ENCODE measurements around the gene NUS1.
"Not testable (repeated sequence)": the region's sequence is repeated elsewhere in the genome, so short reads cannot be mapped to it uniquely, and the experiment has no call there.

Gene NUS1

DNA sequence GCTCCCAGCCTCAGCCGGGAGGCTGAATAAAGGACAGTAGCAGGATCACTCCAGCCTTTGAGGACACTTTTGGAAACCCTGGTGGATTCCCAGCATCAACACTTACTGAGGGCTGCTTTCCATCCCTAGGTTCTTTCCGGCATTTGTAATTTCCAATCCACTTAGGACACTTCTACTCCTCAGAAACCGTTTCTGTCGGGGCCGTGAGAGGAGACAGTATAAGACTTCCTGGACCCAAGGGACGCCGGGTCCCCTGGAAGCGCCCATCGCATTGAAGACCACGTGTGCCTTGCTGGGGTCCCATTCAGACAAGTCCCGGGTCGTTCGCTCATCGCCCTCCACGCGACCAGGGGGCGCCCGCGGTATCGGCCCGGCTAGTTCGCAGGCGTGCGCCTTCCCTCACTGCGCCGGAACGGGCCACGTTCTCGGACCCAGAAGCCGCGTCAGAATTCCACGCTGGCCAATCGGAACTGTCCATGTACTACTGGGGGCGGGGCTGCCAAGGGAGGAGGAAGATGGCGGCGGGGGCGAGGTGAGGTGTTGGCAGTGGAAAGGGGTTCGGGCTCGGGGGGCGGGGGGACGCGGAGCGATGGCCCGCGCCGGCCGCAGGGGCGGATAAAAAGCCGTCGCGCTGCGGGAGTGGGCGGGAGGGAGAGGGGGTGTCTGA is at the start of gene NUS1:
NUS1 (plus strand) TSS at position 479 of the 667 bp plus-strand sequence. CDS start 202 bp downstream, outside the sequence.
- DNase-seq (ENCODE audit: low spot score), result peak; percentile 99

DNA sequence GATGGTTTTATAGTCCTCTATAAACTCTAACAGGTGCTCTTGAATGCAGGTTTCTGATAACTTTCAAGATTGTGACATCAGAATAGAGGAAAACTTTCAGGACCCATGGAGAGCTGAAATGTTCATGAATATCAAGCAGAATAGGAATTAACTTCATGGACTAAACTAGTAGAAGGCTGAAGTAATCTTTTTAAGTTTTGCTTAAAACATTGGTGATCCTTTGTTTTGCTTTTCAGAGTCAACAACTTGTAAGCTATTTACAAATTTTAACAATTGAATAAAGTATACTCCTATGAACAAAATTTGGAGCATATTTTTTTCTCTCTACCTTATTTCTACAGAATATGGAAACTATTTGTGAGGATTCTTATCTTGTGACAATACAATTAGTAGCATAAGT is 47.7 kb upstream of the NUS1 start:
- DNase-seq (ENCODE audit: low spot score), result no peak

DNA sequence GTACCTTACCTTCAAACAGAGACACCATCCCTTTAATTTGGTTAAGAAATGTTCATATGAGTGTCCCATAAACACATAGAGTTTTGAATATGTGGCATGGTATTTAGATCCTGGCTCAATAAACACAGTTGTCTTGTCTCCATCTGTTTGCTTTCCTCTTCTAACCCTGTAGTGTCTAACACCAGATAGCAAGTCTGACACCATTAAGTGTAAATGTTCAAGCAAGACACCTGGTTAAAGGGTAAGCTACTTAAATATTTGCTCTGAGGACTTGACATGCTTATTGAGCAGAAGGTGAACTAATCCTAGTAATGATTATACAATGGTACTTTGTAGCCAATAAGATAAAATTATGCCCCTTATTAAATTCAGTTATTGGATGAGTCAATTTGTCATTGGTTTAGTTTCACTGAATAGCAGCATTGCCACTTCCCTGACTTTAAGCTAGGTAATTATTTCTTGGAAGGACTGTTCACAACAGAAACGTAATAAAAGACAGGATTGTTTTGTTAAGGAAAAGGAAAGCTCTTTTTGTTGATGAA is 46.1 kb upstream of the NUS1 start:
- DNase-seq (ENCODE audit: low spot score), result no peak

DNA sequence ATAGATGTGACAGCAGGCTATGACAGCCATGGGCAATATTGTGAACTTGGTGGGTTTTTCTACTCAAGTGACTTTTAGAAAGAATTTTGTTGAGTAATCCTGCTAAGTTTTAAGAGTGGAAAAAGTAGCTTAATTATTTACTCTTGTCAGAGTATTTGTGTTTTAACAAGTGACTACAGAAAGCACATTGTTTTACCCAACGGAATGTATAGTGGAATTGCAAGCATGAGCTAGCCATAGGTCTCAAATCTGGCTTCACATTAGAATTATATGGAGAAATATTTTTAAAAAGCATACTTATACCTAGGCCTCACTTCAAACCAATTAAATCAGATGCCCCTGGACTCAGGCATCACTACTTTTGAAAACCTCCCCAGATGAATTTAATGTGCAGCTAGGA is 37.5 kb upstream of the NUS1 start:
- no peak for DNase-seq (ENCODE audit: low spot score)

DNA sequence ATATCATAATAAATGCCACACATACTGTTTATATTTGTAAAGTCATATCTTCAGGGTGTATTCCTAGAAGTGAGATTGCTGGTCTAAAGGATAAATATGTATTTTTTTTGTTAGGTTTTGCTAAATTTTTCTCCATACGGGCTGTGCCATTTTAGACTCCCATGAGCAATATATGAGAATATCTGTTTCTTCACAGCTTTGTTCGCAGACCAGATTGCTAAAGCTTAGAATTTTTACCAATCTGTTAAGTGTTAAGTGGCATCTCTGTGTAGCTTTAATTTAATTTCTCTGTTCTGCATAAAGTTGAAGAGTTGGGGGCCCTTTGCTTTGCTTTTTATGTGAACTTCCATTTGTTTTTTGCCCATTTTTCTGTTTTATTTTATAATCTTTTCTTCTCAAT is 32.3 kb upstream of the NUS1 start:
- DNase-seq (ENCODE audit: low spot score), result no peak

DNA sequence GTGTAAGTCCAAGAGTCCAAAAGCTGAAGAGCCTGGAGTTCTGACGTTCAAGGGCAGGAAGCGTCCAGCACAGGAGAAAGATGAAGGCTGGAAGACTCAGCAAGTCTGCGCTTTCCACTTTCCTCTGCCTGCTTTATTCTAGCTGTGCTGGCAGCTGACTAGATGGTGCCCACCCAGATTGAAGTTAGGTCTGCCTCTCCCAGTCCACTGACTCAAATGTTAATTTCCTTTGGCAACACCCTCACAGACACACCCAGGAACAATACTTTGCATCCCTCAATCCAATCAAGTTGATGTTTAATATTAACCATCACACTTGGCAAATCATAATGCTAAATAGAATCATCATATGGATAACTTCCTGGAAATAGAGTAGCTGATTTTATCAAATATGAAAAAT is 23.3 kb upstream of the NUS1 start:
- DNase-seq (ENCODE audit: low spot score), result not testable (repeated sequence)

DNA sequence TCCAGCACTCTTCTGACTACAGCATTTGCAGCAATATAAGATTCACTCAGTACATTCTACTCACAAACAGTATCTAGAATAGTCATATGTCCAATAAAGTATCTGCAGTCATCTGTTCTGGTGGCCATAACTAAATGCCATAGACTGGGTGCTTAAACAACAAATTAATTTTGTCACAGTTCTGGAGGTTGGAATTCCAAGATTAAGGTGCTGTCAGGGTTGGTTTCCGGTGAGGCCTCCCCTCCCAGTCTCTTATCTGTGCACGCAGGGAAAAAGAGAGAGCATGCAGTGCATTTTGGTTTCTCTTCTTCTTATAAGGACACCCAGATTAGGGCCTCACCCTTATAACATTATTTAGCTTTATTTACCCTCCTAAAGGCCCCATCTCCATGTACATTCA is 21.3 kb upstream of the NUS1 start:
- no peak for DNase-seq (ENCODE audit: low spot score)

DNA sequence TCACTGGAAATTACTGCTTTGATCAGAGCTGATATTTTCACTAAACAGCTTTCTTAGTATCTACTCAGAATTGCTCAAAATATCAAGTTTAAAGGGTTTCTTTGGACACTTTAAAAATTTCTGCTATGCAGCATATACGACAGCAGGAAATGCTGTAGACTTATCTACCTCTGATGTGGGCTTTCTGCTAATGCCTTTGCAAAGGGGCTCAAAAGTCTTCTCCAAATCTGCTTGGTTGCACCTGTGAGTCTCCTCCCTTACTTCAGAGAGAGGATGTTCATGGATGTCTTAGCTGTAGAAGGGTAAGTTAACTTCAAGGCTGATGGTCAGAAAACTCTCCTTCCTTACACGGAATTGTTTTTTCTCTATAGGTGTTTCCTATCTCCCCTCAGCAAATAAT is 19.9 kb upstream of the NUS1 start:
- no peak for DNase-seq (ENCODE audit: low spot score)

DNA sequence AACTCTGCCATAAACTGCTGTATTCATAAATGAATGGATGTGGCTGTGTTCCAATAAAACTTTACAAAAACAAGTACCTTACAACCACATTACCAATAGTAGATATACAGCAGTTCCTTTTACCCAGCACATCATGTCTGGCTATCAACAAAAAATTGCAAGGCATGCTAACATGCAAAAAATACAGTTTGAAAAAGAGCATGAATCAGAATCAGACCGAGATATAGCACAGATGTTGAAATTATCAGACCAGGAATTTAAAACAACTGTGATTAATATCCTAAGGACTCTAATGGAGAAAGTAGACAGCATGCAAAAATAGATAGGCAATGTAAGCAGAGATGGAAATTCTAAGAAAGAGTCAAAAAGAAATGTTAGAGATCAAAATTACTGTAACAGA is 8.4 kb upstream of the NUS1 start:
- DNase-seq (ENCODE audit: low spot score), result no peak

DNA sequence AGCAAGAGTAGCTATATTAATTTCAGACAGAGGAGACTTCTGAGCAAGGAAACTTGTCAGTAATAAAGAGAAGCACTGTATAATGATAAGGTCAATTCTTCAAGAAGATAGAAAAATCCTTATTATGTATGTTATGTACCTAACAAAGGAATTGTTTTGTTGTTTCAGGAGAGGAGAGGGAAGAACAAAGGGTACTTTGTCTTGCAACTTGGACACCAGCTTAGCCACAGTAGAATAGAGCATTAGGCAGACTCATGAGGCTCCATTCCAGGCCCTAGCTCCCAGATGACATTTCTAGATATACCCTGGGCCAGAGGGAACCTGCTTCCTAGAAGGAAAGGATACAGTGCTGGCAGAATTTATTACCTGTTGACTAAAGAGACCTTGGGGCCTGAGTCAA is 6.5 kb upstream of the NUS1 start:
- no peak for DNase-seq (ENCODE audit: low spot score)

DNA sequence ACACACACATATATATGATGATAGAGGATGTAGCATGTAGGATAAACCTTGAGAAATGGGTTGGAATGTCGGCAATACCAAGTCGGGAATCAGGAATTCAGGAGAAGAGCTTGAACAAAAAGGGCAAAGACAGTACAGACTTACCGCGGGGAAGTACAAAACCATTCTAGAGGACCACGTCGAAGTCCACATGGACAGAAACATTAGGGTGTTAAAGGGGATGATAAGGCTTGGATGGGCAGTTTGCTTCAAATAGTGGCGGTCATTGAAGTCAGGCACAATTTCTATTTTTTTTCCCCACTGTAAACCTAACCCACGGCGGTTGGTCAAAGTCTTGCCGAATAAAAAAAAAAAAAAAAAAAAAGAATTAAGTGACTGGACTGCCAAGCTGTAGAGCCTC is 766 bp upstream of the NUS1 start:
- no peak for DNase-seq (ENCODE audit: low spot score)

DNA sequence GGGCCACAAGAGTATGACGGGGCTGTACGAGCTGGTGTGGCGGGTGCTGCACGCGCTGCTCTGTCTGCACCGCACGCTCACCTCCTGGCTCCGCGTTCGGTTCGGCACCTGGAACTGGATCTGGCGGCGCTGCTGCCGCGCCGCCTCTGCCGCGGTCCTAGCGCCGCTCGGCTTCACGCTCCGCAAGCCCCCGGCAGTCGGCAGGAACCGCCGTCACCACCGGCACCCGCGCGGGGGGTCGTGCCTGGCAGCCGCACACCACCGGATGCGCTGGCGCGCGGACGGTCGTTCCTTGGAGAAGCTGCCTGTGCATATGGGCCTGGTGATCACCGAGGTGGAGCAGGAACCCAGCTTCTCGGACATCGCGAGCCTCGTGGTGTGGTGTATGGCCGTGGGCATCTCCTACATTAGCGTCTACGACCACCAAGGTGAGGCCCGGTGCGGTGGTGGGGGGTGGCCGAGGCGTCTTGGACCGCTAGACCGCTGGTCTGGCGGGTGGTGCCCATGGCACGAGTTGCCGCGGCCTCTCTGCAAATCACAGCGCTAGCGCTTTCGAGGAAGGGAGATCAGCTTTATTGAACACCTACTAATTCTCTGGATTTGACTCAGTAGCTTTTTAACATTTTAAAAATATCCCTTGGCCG is 511 bp downstream of the NUS1 start:
- DNase-seq (ENCODE audit: low spot score), result not testable (repeated sequence)

DNA sequence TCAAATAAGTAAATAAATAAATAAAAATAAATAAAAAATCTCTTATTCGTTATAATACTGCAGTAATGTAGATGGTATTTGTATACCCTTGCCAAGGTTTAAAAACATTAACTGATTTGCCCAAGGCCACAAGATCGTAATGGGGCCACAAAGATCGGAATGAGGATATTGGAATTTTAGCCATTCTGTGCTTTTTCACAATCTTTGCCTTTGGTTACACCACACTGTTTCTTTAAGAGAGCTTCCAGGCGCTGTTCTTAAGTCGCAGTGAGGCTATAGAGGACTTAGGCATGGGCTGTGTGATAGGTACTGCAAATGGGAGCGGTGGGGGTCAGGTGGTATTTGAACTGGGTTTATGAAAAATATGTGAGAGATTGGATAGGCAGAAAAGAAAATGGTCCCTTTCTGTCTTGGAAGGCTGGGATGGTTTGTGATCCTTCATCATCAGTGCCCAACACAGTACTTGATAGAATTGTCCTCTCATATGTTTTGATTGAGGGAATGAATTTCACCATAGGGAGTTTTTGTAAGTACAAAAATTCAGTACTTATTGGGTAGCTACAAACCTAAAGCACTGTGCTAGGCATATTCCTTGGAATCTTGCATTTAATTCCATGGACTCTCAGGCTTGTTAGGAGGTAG is 1.4 kb downstream of the NUS1 start:
- no peak for DNase-seq (ENCODE audit: low spot score)

DNA sequence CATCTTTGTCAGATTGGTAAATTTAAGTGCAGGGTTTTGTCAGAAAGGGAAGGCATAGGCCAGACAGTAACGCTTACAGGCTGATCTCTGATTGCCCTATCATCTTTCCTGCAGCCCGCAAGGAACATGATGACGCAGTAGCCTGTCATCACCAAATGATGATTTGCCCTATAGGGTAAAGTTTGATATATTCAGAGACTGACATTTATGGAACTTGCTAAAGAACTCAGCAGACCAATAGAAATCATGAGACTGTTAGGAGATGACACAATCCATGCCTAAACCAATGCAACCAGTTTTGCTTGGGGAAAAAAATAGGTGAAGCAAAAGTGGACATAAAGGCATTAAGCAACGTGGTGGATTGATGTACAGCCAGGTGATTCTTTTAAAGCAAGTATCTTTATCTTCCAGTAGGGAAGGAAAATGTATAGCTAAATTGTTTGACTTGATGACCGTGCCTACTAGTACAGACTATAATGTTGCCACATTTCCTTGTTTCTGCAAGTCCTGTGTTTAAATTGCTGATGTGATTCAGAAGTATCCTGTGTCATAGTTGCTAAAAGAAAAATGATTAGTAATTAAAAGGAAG is 2.4 kb downstream of the NUS1 start:
- DNase-seq (ENCODE audit: low spot score), result peak; percentile 5

DNA sequence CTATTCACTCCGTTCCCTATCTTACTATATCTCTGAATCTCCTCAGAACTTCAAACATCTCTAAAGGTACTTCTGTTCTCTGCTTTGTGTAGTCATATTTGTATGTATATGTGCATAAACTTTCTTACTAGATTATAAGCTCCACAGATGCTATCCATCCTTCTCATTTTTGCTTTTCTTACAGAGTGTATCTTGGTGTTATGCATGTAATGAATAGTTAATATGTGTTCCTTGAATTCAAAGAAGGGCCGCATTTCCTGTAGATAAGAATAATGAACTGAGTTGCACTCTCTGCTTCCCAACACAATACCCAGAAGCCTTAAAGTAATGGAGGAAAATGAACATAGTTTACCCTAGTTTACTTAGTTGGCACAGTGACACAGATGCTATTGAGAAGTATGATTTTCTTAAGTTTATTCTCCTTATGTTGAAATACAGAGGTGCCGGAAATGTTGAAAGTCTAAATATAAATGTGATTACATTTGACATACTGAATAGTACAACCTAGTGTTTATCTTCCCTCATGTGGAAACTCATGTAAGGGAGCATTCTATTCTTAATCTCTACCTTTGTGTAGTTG is 6.0 kb downstream of the NUS1 start:
- DNase-seq (ENCODE audit: low spot score), result no peak

DNA sequence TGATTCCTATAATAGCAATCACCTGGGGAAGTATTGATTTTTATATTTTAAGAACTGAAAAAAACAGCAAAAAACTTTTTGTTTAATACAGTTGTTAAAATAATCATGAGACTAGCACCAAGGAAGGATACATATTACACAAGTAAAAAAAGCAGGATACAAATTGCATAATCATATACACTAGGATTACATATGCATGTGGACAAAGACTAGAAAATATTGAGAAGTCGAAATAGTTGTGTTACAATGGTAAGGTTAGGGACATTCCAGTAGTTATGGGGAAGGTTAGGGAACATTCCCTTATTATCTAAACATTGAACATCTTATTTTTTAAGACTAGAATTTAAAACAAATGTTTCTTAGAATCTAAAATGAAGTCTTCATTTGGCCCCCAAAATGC is 9.5 kb downstream of the NUS1 start:
- DNase-seq (ENCODE audit: low spot score), result no peak

DNA sequence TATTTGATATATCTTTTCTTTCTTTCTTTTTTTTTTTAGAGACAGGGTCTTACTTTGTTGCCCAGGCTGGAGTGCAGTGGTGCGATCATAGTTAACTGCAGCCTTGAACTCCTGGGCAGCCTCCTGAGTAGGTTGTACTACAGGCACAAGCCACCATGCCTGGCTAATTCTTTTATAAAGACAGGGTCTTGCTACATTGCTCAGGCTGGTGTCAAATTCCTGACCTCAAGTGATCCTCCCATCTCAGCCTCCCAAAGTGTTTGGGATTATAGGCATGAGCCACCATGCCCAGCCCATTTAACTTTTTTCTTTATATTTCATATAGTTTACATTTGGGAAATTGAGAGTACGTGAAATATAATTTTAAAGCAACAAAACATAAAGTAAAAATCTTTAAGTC is 10.1 kb downstream of the NUS1 start:
- DNase-seq (ENCODE audit: low spot score), result no peak

DNA sequence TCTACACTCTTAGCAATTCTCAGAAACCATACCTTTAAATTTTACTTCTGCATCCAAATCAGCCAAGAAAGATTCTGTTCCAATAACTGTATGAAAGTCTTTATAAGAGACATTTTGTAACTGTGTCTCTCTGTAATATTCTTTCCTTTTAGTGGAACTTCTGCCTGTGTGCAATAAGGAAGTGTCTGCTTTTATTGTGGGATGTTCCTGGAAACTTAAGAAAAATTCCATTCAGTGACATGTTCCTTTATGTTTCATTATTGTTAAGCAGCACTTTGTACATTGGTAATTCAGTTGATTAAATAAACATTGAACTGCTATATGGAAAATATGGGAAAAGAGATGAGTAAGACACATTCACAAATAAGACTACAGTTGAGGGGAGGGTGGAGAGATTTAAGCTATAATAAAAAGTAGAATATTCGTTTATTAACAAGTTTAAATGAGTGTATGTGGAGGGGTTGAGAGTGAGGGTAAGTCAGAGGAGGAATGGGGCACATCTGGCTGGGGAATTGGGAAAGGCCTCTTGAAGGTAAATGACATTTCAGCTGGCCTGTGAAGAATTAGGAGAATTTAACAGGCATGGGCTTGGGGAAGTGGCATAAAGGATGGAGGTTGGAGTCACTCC is 11.9 kb downstream of the NUS1 start:
- no peak for DNase-seq (ENCODE audit: low spot score)

DNA sequence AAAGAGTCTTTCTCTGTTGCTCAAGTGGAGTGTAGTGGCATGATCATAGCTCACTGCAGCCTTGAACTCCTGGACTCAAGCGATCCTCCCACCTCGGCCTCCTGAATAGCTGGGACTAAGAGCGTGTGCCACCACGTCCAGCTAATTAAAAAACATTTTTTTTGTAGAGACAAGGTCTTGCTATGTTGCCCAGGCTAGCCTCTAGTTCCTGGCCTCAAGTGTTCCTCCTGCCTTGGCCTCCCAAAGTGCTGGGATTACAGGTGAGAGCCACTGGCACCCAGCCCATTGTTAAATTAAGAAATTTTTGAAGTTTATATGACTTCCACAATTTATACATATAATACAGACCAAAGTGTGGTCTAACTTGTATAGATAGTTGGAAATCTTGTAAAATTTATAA is 14.3 kb downstream of the NUS1 start:
- DNase-seq (ENCODE audit: low spot score), result not testable (repeated sequence)

DNA sequence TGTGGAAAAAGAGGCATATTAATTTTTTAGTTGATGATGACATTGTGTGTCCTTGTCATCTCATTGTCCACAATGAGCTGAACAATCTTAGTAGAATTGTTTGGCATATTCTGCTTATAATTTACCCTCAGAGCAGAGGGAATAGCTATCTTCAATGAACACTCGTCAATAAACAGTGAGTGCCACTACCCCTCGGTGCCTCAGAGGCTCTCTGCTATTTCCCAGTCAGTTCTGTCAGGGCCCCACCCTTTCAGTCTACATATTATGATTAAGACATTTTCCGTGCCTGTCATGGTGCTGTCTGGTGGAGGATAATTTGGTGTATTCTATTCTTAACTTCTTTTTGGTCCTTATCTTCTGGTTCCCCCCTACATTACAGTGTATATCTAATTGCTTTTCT is 31.2 kb downstream of the NUS1 start:
- no peak for DNase-seq (ENCODE audit: low spot score)

DNA sequence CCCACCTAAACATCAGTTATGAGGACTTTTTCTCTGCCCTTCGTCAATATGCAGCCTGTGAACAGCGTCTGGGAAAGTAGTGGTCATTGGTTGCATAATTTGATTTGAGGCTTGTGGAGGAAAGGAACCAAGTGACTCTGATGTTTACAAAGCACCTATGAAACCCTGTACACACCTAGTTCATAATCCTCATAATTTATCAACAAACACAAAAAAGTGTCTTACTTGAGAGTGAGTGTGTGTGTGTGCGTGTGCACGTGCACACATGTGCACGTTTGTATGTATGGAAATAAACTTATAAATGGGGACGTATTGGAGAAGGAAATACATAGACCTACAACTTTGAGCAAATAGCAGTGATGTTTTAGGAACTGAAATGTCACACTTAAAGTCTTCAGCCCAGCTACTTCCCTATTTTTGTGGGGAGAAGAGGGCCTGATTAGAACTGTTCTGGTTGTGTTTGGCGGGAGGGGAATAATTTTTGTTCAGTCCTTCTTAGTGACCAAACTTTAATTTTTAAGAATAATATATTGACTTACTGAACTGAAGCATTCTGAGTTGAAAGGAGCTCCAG is 31.8 kb downstream of the NUS1 start:
- DNase-seq (ENCODE audit: low spot score), result not testable (repeated sequence)

DNA sequence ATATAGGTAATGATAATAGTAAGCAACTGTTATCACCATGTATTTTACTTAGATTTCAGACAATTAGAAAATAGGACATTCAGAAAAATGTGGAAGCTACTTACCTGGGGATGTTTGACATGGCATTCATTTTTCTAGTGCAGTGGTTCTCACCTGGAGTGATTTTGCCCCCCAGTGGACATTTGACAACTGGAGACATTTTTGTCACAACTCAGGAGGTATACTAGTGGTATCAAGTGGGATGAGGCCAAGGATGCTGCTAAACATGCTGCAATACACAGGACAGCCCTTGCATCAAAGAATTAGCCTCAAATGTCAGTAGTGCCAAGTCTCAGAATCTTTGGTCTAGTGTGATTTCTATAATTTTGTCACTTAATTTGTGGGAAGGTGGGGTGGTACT is 36.1 kb downstream of the NUS1 start:
- no peak for DNase-seq (ENCODE audit: low spot score)

All from CD4-positive, alpha-beta T cell treated with Interleukin-15 for 4 hours (primary cell).